Measurements from ENCODE around the gene RBPJ. TPM values are rescaled to one million over a fixed set of nuclear protein-coding genes. Genes with fewer than 3 reads are reported as not detected.

The RBPJ gene
- total RNA-seq, 2 donors from 2014 or later = 41.7 to 98.2 TPM

DNA sequence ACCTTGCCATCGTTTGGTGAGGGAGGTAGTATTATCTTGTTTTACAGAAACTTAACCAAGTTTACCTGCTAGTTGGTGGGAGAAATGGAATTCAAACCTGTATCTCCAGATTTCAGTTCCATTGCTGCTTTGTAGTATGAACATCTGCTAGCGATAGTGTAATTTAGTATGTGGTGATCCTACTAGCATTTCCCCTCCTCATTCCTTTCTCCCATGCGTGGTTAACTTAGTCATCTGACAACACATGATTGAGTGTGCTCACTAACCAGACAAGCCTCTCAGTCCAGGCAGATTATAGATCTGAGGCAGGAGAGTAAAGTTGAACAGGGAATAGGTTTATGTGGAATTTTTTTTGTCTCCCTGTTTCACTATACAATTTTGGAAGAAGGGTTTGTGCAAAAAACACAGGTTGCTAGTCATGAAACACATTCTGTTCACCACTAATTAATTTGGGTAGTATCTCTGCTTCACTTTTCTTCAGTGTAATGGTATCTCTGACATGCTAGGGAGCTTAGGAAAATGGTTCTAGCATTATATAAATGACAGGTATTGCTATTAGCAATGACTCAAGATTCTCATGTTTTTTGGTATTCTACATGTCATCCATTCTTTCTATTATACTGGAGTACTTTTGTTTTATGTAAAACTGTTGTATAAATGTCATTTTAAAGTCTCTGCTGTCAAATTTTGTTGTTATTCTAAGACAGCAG lies 21.7 kb downstream of the RBPJ start:
- no peak overlapping the region for H3K9ac ChIP-seq (ENCODE audit: low read depth in 2 of 2, low read length in 2 of 2)
- H3K27ac ChIP-seq = no peak overlapping the region
- DNase-seq = no peak
- TF ChIP-seq, protein P1, sequence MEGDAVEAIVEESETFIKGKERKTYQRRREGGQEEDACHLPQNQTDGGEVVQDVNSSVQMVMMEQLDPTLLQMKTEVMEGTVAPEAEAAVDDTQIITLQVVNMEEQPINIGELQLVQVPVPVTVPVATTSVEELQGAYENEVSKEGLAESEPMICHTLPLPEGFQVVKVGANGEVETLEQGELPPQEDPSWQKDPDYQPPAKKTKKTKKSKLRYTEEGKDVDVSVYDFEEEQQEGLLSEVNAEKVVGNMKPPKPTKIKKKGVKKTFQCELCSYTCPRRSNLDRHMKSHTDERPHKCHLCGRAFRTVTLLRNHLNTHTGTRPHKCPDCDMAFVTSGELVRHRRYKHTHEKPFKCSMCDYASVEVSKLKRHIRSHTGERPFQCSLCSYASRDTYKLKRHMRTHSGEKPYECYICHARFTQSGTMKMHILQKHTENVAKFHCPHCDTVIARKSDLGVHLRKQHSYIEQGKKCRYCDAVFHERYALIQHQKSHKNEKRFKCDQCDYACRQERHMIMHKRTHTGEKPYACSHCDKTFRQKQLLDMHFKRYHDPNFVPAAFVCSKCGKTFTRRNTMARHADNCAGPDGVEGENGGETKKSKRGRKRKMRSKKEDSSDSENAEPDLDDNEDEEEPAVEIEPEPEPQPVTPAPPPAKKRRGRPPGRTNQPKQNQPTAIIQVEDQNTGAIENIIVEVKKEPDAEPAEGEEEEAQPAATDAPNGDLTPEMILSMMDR (IDR thresholded peaks at IDR 0.05) = no peak
- no peaks in the 10 kb centered on the region for H3K36me3 ChIP-seq
- H3K27me3 ChIP-seq = no peaks in the 10 kb centered on the region
- H3K9me3 ChIP-seq = no peaks in the 10 kb centered on the region
- no peak overlapping the region for H3K4me3 ChIP-seq
- no peaks in the 10 kb centered on the region for H3K4me1 ChIP-seq
- intact Hi-C loops (cut with DNase I) = no loop called here

DNA sequence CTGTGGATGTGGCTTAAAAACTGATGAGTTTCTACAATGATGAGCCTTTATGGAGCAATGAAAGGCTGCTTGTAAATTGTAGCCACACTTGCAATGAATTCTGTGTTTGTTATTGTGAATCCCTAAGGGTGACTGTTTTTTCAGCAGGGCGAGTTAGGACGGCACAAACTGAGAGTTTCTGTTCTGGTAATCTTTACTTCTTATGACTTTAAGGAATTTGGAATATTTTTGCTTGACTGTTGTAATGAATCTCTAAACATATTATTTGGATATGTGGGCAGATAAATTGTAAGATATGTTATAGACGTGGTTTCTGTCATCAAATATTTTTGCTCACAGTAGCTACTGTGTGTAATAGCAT lies 22.2 kb downstream of the RBPJ start:
- H3K4me1 ChIP-seq = no peaks in the 10 kb centered on the region
- no peak overlapping the region for H3K9ac ChIP-seq (ENCODE audit: low read depth in 2 of 2, low read length in 2 of 2)
- intact Hi-C loops (cut with DNase I) = no loop called here

GRCh38 chr4:26344901-26345564 lies 24.2 kb downstream of the RBPJ start:
- Histone ChIP-seq H3K27me3 (no peaks in the 10 kb centered on the region), H3K36me3 (no peaks in the 10 kb centered on the region), H3K9ac (ENCODE audit: low read depth in 2 of 2, low read length in 2 of 2) (no peak overlapping the region), H3K4me1 (no peaks in the 10 kb centered on the region), H3K27ac (no peak overlapping the region), H3K9me3 (no peaks in the 10 kb centered on the region), H3K4me3 (no peak overlapping the region)
- intact Hi-C loops (cut with DNase I) = no loop called here
- TF ChIP-seq, protein P1 (IDR thresholded peaks at IDR 0.05) = no peak
- no peak for DNase-seq

More for the DNA sequence above, 22.2 kb downstream of the RBPJ start:
- Histone ChIP-seq H3K4me3 (no peak overlapping the region), H3K9me3 (no peaks in the 10 kb centered on the region), H3K36me3 (no peaks in the 10 kb centered on the region), H3K27me3 (no peaks in the 10 kb centered on the region), H3K27ac (no peak overlapping the region)
- TF ChIP-seq, protein P1 (IDR thresholded peaks at IDR 0.05) = no peak
- no peak for DNase-seq

GRCh38 chr4:26345565-26345938 lies 24.7 kb downstream of the RBPJ start:
- H3K27ac ChIP-seq = no peak overlapping the region
- TF ChIP-seq, protein P1 (IDR thresholded peaks at IDR 0.05) = no peak
- no peak for DNase-seq
- H3K9me3 ChIP-seq = no peaks in the 10 kb centered on the region
- intact Hi-C loops (cut with DNase I) = no loop called here
- H3K27me3 ChIP-seq = no peaks in the 10 kb centered on the region
- H3K36me3 ChIP-seq = no peaks in the 10 kb centered on the region
- no peak overlapping the region for H3K4me3 ChIP-seq
- no peak overlapping the region for H3K9ac ChIP-seq (ENCODE audit: low read depth in 2 of 2, low read length in 2 of 2)
- no peaks in the 10 kb centered on the region for H3K4me1 ChIP-seq

- TF ChIP-seq, protein P1 (IDR thresholded peaks at IDR 0.05) = no peak
- no peak for DNase-seq
- Histone ChIP-seq H3K4me3 (no peak overlapping the region), H3K9me3 (no peaks in the 10 kb centered on the region), H3K4me1 (no peaks in the 10 kb centered on the region), H3K27ac (no peak overlapping the region), H3K36me3 (no peaks in the 10 kb centered on the region), H3K27me3 (no peaks in the 10 kb centered on the region), H3K9ac (ENCODE audit: low read depth in 2 of 2, low read length in 2 of 2) (no peak overlapping the region)
- intact Hi-C loops (cut with DNase I) = no loop called here
Observed at GRCh38 chr4:26346203-26346620, 25.4 kb downstream of the RBPJ start.
